Tibial artery (tissue), 4 donors: ENCODE results near the gene TLCD3B.

Source experiments
- DNase-seq, 2 donors: peaks; one replicate each; pipeline ENCODE4 v3.0.0-alpha.2; 2019
- H3K27ac ChIP-seq, 2 donors: fragments of 200-600 bp; sonication (generic) in 1 of 2; 1 replicate in 1 of 2; 2 replicates in 1 of 2; pipeline ENCODE4 v1.5.1; 2018 to 2019; ENCODE audit warnings: mild to moderate bottlenecking in 1 of 2
- H3K27me3 ChIP-seq, 2 donors: fragments of 200-600 bp; sonication (generic) in 1 of 2; one replicate each; pipeline versions ENCODE4 v1.5.1 to v1.6.0; 2016 to 2019
- H3K36me3 ChIP-seq, 3 donors: fragments of 200-600 bp; sonication (generic) in 2 of 3; one replicate each; pipeline ENCODE4 v1.5.1; 2016 to 2019; ENCODE audit warnings: mild to moderate bottlenecking in 2 of 3
- H3K4me1 ChIP-seq, 4 donors: fragments of 200-600 bp; sonication (generic) in 2 of 4; 1 replicate in 3 of 4; 2 replicates in 1 of 4; pipeline ENCODE4 v1.5.1; 2016 to 2019
- H3K4me3 ChIP-seq, 2 donors: fragments of 200-600 bp; sonication (generic) in 1 of 2; 1 replicate in 1 of 2; 2 replicates in 1 of 2; pipeline ENCODE4 v1.5.1; 2018 to 2019; ENCODE audit warnings: mild to moderate bottlenecking in 2 of 2
- H3K9me3 ChIP-seq, 3 donors: fragments of 200-600 bp; sonication (generic) in 1 of 3; one replicate each; pipeline ENCODE4 v1.5.1; 2016 to 2019
- CTCF ChIP-seq, 2 experiments: fragments of 200-600 bp in 1 of 2; fragments of 450-650 bp in 1 of 2; IDR thresholded peaks; one replicate each; pipeline ENCODE4 v1.5.1; 2017 to 2019; ENCODE audit warnings: antibody characterized with exemption in 2 of 2, mild to moderate bottlenecking in 1 of 2, moderate library complexity in 1 of 2
- intact Hi-C: fragments of 100-400 bp; cut with DNase I; formaldehyde crosslinking; loops from one replicate; pipeline ENCODE4 v1.15.0; 2023; ENCODE audit warnings: low total_unique reads

The TLCD3B gene

GRCh38 chr16:30010844-30011713, 20.0 kb downstream of the TLCD3B start, which contains the start of gene DOC2A:
Gene DOC2A, minus strand, starts transcription at chr16:30011027. Its CDS starts 805 bp downstream, at chr16:30010222.
- Histone ChIP-seq H3K4me3 (peak within 1 kb of the TSS in 1 of 2 donors; percentile 29), H3K36me3 (no peaks in the 10 kb centered on the region)
- intact Hi-C loops: no loop called here

GRCh38 chr16:30009990-30010843, 20.9 kb downstream of the TLCD3B start:
- no peak for DNase-seq
- no peak for TF ChIP-seq CTCF (IDR thresholded peaks at IDR 0.05)
- Histone ChIP-seq H3K9me3 (no peaks in the 10 kb centered on the region), H3K36me3 (peaks cover 0 to 7% (median 0%) of the 10 kb centered on the region in 3 donors), H3K4me1 (peaks cover 0 to 27% (median 20%) of the 10 kb centered on the region in 4 donors), H3K4me3 (peak overlapping the region in 1 of 2 donors; percentile 29), H3K27ac (no peak overlapping the region), H3K27me3 (peaks cover 4 to 66% of the 10 kb centered on the region in 2 donors)
- intact Hi-C loops: loop anchor here (5.0 to 10.0 kb wide), 3 partner anchors 85 to 313 kb away; partner anchors contain the start of genes CDIPT and KCTD13

More at GRCh38 chr16:30010844-30011713, 20.0 kb downstream of the TLCD3B start, which contains the start of gene DOC2A:
- DNase-seq: no peak
- no peak within 1 kb of the TSS for H3K27ac ChIP-seq
- no peak for TF ChIP-seq CTCF (IDR thresholded peaks at IDR 0.05)
- no peaks in the 10 kb centered on the region for H3K9me3 ChIP-seq
- peaks cover 0 to 25% (median 20%) of the 10 kb centered on the region in 4 donors for H3K4me1 ChIP-seq
- peaks cover 4 to 66% of the 10 kb centered on the region in 2 donors for H3K27me3 ChIP-seq

DNA sequence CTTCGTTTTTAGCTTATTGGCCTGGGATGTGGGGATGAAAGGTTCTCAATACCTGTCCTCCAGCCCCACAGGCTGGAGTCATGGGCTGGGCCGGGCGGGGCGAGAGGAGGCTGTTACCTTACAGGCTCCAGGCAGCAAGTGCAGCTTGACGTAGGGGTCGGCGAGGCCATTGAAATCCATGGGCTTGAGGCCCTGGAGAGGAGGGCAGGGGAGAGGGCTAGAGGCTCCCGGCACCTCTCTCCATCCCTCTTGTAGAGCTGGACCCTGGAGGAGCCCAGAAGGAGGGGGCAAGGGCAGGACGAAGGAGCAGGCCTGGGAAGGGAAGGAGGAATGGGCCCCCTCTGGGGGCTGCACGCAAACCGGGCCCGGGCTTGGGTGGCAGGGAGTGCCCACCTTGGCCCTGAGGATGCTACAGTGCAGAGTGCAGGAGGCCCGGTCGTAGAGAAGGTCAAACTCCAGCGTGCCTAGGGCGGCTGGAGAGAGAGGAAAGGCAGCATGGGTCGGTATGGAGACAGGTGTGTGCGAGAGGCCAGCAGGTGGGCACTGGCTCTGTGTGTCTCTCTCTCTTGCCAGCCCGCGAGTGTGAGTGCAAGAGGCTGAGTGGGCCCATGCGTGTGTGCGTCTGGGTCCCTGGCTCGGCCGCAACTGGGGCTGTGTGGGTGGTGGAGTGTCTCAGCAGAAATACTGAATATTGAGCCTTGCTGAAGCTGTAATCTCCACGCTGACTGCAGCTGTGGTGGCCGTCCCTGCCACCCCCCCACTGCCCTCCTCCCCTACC, 21.8 kb downstream of the TLCD3B start:
- no peak for DNase-seq
- peaks cover 0 to 28% (median 20%) of the 10 kb centered on the region in 4 donors for H3K4me1 ChIP-seq
- H3K27ac ChIP-seq: no peak overlapping the region
- TF ChIP-seq CTCF (IDR thresholded peaks at IDR 0.05): no peak
- peaks cover 4 to 66% of the 10 kb centered on the region in 2 donors for H3K27me3 ChIP-seq
- H3K36me3 ChIP-seq: peaks cover 0 to 7% (median 0%) of the 10 kb centered on the region in 3 donors
- no peaks in the 10 kb centered on the region for H3K9me3 ChIP-seq
- H3K4me3 ChIP-seq: no peak overlapping the region
- intact Hi-C loops: loop anchor here (5.0 to 10.0 kb wide), 3 partner anchors 84 to 312 kb away; partner anchors contain the start of genes CDIPT and KCTD13

GRCh38 chr16:30007378-30007895, 23.6 kb downstream of the TLCD3B start:
- TF ChIP-seq CTCF (IDR thresholded peaks at IDR 0.05): no peak
- intact Hi-C loops: loop anchor here (5.0 to 10.0 kb wide), 3 partner anchors 83 to 310 kb away; partner anchors contain the start of genes CDIPT and KCTD13
- Histone ChIP-seq H3K9me3 (no peaks in the 10 kb centered on the region), H3K27me3 (peaks cover 4 to 62% of the 10 kb centered on the region in 2 donors), H3K36me3 (peaks cover 0 to 23% (median 3%) of the 10 kb centered on the region in 3 donors), H3K4me3 (no peak overlapping the region), H3K4me1 (peaks cover 0 to 28% (median 20%) of the 10 kb centered on the region in 4 donors), H3K27ac (no peak overlapping the region)
- no peak for DNase-seq
